Measurements from ENCODE around the gene MYO1G.
A peak's percentile ranks its signal among the peaks of the same experiment; 100 is the strongest.

MYO1G gene

DNA sequence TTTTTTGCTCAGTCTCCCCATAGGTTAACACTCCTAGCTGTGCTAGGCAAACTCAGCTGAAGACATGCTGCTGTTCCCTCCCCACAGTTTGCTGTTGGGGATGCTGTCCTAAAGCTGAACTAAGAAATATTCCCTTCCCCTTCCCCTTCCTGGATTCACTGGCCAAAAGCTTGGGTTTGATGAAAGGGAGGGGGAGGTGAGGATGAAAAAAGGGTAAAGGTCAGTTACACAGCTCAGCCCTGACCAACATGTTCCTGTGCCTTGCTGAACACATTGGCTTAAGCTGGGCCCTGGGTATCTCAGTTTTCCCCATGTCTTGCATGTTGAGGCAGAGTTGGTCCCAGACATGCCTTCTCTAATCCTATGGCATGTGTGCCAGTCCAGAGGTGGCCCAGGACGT, 36.5 kb upstream of the MYO1G start:
- Histone ChIP-seq H3K9ac (ENCODE audit: low read length in 2 of 2) (no peak overlapping the region), H3K27ac (ENCODE audit: low read length) (no peak overlapping the region), H3K4me1 (ENCODE audit: control insufficient read depth, insufficient read depth, low read length) (no peaks in the 10 kb centered on the region), H3K27me3 (ENCODE audit: control insufficient read depth in 1 of 2, insufficient read depth in 2 of 2, low read length in 2 of 2) (no peaks in the 10 kb centered on the region), H3K36me3 (ENCODE audit: control insufficient read depth in 2 of 2, insufficient read depth in 2 of 2, low read length in 2 of 2) (peaks cover 0 to 4% of the 10 kb centered on the region in 2 donors), H3K4me3 (ENCODE audit: low read length in 2 of 2) (no peak overlapping the region), H3K9me3 (ENCODE audit: control insufficient read depth in 2 of 2, low read length in 2 of 2) (no peaks in the 10 kb centered on the region)

DNA sequence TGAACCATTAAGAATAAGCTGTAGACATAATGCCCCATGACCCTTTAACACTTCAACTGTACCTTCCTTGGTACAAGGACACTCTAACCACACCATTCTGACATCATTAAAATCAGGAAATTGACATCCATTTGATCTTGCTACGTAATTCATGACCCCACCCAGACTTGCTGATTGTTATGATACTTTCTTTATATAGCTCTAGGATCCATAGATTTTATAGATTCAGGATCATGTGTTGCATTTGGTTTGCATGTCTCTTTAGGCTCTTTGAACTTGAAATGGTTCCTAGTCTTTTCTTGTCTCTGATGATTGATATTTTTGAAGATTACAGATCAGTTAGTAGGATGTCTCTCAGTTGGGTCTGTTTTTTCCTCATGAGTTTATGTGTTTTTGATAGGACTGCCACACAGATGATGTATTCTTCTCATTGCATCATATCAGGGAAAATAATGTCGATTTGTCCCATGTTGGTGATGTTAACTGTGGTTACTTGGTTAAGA, 34.7 kb upstream of the MYO1G start:
- Histone ChIP-seq H3K27me3 (ENCODE audit: control insufficient read depth in 1 of 2, insufficient read depth in 2 of 2, low read length in 2 of 2) (no peaks in the 10 kb centered on the region), H3K27ac (ENCODE audit: low read length) (no peak overlapping the region), H3K4me1 (ENCODE audit: control insufficient read depth, insufficient read depth, low read length) (no peaks in the 10 kb centered on the region), H3K9me3 (ENCODE audit: control insufficient read depth in 2 of 2, low read length in 2 of 2) (no peaks in the 10 kb centered on the region), H3K4me3 (ENCODE audit: low read length in 2 of 2) (no peak overlapping the region), H3K9ac (ENCODE audit: low read length in 2 of 2) (no peak overlapping the region), H3K36me3 (ENCODE audit: control insufficient read depth in 2 of 2, insufficient read depth in 2 of 2, low read length in 2 of 2) (peaks cover 0 to 4% of the 10 kb centered on the region in 2 donors)

DNA sequence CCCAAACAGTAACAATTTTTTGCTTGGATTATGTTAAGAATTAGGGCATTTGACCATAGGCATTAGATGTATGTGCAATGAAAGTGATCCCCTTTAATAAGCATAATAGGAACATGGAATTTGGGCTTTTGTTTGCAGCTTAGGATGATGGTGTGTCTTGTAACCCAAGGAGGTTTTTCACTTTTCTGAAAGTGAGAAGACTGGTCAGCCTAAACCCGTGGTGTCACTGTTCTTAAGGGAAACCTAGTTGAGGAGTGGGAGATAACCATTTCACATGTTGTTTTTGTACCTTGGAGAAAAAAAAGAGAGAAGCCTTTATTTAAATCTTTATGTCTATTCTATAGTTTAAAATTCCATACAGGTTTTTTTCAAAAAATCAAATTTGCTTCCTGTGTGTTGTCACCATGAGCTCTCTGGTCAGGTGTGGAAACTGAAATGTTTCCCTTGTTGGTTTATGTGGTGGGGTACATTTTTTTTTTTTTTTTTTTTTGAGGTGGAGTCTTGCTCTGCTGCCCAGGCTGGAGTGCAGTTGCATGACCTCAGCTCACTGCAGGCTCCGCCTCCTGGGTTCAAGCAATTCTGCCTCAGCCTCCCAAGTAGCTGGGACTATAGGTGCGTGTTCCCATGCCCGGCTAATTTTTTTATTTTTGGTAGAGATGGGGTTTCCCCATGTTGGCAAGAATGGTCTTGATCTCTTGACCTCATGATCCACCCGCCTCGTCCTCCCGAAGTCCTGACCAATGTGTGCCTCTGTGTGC, 28.9 kb upstream of the MYO1G start:
- Histone ChIP-seq H3K9me3 (ENCODE audit: control insufficient read depth in 2 of 2, low read length in 2 of 2) (no peaks in the 10 kb centered on the region), H3K9ac (ENCODE audit: low read length in 2 of 2) (no peak overlapping the region), H3K36me3 (ENCODE audit: control insufficient read depth in 2 of 2, insufficient read depth in 2 of 2, low read length in 2 of 2) (peaks cover 0 to 3% of the 10 kb centered on the region in 2 donors), H3K4me1 (ENCODE audit: control insufficient read depth, insufficient read depth, low read length) (peaks cover under 1% of the 10 kb centered on the region), H3K4me3 (ENCODE audit: low read length in 2 of 2) (no peak overlapping the region), H3K27ac (ENCODE audit: low read length) (no peak overlapping the region), H3K27me3 (ENCODE audit: control insufficient read depth in 1 of 2, insufficient read depth in 2 of 2, low read length in 2 of 2) (no peaks in the 10 kb centered on the region)

DNA sequence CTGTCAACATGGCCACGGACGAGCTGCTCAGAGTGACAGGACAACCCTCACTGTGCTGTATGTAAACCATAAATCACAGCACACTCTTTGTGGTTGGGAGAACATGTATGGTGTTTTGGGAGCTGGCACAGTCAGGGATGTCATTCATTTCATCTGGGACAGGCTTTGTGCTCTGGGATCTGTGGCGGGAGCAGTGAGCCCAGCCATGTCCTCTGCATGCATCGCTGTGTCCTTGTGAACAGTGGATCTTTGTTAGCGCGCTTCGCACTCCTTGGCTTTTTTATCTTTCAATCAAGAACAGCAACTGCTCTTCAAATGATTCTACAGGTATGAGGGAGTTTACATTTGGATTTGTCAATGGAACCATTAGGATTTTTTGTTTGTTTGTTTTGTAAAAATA, 28.3 kb upstream of the MYO1G start:
- Histone ChIP-seq H3K27me3 (ENCODE audit: control insufficient read depth in 1 of 2, insufficient read depth in 2 of 2, low read length in 2 of 2) (no peaks in the 10 kb centered on the region), H3K4me1 (ENCODE audit: control insufficient read depth, insufficient read depth, low read length) (peaks cover 2% of the 10 kb centered on the region), H3K9me3 (ENCODE audit: control insufficient read depth in 2 of 2, low read length in 2 of 2) (no peaks in the 10 kb centered on the region), H3K36me3 (ENCODE audit: control insufficient read depth in 2 of 2, insufficient read depth in 2 of 2, low read length in 2 of 2) (peaks cover 0 to 3% of the 10 kb centered on the region in 2 donors), H3K9ac (ENCODE audit: low read length in 2 of 2) (no peak overlapping the region), H3K4me3 (ENCODE audit: low read length in 2 of 2) (no peak overlapping the region), H3K27ac (ENCODE audit: low read length) (no peak overlapping the region)

DNA sequence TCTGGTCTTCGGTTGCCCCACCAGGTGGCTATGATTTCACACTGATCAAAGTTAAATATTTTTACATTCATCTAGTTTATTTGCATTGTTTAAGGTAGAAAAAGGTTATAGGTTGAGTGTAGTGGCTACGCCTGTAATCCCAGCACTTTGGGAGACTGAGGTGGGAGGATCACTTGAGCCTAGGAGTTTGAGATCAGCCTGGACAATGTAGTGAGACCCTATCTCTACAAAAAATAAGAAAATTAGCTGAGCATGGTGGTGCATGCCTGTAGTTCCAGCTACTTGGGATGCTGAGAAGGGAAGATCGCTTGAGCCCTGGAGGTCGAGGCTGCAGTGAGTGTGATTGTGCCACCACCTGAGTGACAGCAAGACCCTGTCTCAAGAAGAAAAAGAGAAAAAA, 25.0 kb upstream of the MYO1G start:
- Histone ChIP-seq H3K9me3 (ENCODE audit: control insufficient read depth in 2 of 2, low read length in 2 of 2) (no peaks in the 10 kb centered on the region), H3K4me3 (ENCODE audit: low read length in 2 of 2) (no peak overlapping the region), H3K4me1 (ENCODE audit: control insufficient read depth, insufficient read depth, low read length) (peaks cover 15% of the 10 kb centered on the region), H3K9ac (ENCODE audit: low read length in 2 of 2) (no peak overlapping the region), H3K27me3 (ENCODE audit: control insufficient read depth in 1 of 2, insufficient read depth in 2 of 2, low read length in 2 of 2) (no peaks in the 10 kb centered on the region), H3K36me3 (ENCODE audit: control insufficient read depth in 2 of 2, insufficient read depth in 2 of 2, low read length in 2 of 2) (peaks cover 0 to 3% of the 10 kb centered on the region in 2 donors), H3K27ac (ENCODE audit: low read length) (no peak overlapping the region)

DNA sequence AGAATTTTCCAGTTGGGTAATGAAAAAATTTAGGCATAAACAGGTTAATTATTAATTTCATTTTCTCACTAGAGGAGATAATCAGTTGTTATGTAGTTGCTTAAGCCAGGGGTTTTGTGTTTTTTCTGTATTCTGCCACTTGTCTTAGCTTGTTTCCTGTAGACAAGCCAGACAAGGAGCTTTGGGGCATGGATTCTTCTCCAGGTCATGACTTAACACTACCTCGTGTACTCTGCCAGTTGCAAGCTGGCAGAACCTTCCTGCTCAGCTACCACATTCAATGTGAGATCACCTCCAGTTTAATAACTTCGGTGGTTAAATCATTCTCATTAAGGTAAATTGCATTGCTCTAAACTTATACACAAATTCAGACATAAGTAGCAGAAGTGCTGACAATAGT, 23.0 kb upstream of the MYO1G start:
- no peak overlapping the region for H3K27ac ChIP-seq (ENCODE audit: low read length)
- no peak overlapping the region for H3K4me3 ChIP-seq (ENCODE audit: low read length in 2 of 2)
- peaks cover 15% of the 10 kb centered on the region for H3K4me1 ChIP-seq (ENCODE audit: control insufficient read depth, insufficient read depth, low read length)
- no peaks in the 10 kb centered on the region for H3K27me3 ChIP-seq (ENCODE audit: control insufficient read depth in 1 of 2, insufficient read depth in 2 of 2, low read length in 2 of 2)
- H3K9ac ChIP-seq (ENCODE audit: low read length in 2 of 2) = no peak overlapping the region
- H3K36me3 ChIP-seq (ENCODE audit: control insufficient read depth in 2 of 2, insufficient read depth in 2 of 2, low read length in 2 of 2) = peaks cover 0 to 3% of the 10 kb centered on the region in 2 donors
- no peaks in the 10 kb centered on the region for H3K9me3 ChIP-seq (ENCODE audit: control insufficient read depth in 2 of 2, low read length in 2 of 2)

DNA sequence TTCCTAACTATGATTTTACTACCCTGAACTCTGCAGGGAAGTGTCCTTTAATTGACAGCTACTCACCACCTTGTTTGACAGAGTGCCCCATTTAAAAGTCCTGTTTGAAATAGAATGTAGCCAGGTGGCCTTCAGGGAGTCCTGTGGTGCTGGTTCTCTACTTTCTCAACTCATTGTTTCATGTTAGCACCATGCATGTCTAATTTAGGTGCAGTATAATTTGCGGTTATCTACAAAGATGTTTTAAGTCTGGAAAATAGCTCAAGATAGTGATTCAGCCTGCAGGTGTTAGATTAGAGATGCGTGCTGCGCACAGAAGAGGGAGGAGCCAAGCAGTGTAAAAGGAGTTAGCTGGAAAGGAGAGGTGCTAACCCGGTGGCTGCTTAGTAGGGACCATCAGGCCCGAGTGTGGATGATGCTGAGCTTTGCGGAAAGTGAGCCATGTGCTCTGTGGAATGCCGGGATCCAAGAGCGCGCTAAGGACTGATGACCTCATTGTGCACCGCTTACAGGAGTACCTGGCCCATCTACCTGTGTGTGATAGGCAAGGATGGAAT, 22.4 kb upstream of the MYO1G start:
- Histone ChIP-seq H3K9me3 (ENCODE audit: control insufficient read depth in 2 of 2, low read length in 2 of 2) (no peaks in the 10 kb centered on the region), H3K36me3 (ENCODE audit: control insufficient read depth in 2 of 2, insufficient read depth in 2 of 2, low read length in 2 of 2) (no peaks in the 10 kb centered on the region), H3K27ac (ENCODE audit: low read length) (no peak overlapping the region), H3K27me3 (ENCODE audit: control insufficient read depth in 1 of 2, insufficient read depth in 2 of 2, low read length in 2 of 2) (no peaks in the 10 kb centered on the region), H3K4me1 (ENCODE audit: control insufficient read depth, insufficient read depth, low read length) (peaks cover 15% of the 10 kb centered on the region), H3K9ac (ENCODE audit: low read length in 2 of 2) (peak overlapping the region; percentile 22 to 84), H3K4me3 (ENCODE audit: low read length in 2 of 2) (peak overlapping the region; percentile 78 to 95)

DNA sequence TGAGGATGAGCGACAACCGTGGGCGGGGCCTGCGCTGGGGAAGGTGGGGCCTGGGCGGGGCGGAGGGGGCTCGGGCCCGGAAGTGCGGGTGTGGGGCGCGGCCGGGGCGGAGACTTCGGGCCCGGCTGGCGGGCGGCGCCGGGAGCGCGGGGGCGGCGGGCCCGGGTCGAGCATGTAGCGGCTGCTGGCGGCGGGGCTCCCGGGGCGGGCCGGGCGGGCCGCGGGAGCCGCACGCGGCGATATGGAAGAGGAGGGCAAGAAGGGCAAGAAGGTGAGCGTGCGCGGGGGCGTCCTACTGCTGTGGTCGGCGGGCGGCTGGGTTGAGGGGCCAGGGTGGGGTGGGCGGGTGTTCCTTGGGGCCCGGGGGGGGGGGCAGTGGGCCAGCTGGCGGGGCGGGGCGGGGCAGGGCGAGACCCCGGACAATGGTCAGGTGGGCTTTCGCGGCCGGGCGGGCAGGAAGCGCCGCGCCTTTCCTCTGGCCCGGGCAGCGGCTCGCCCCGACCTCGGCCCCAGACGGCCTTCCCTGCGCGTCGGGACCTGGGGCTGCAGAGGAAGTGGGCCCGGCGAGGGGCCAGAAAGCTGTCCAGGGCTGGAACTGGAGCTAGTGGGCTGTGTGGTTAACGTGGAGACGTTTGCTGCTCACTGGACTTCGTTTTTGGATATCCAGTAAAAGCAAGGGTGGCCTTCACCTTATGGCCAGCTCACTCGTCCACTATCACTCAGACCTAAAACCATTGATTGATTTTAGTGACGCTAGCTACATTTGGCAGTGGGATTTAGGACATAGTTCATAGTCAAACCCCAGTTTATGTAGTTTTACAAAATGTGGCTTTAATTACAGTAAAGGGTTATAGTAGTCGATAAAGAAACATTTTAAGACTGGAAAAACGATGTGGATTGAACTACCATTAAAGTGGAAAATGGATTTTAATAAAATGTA, 21.5 kb upstream of the MYO1G start, which contains the start of gene CCM2:
Gene CCM2, plus strand, starts transcription at position 109 of the 940 bp plus-strand sequence. Its CDS starts 133 bp downstream, at position 242.
- H3K9ac ChIP-seq (ENCODE audit: low read length in 2 of 2) = peak within 1 kb of the TSS; percentile 84
- H3K27me3 ChIP-seq (ENCODE audit: control insufficient read depth in 1 of 2, insufficient read depth in 2 of 2, low read length in 2 of 2) = no peaks in the 10 kb centered on the region
- no peaks in the 10 kb centered on the region for H3K36me3 ChIP-seq (ENCODE audit: control insufficient read depth in 2 of 2, insufficient read depth in 2 of 2, low read length in 2 of 2)
- H3K4me3 ChIP-seq (ENCODE audit: low read length in 2 of 2) = peak within 1 kb of the TSS; percentile 92 to 98
- H3K27ac ChIP-seq (ENCODE audit: low read length) = peak within 1 kb of the TSS; percentile 68
- no peaks in the 10 kb centered on the region for H3K9me3 ChIP-seq (ENCODE audit: control insufficient read depth in 2 of 2, low read length in 2 of 2)
- H3K4me1 ChIP-seq (ENCODE audit: control insufficient read depth, insufficient read depth, low read length) = peaks cover 15% of the 10 kb centered on the region

DNA sequence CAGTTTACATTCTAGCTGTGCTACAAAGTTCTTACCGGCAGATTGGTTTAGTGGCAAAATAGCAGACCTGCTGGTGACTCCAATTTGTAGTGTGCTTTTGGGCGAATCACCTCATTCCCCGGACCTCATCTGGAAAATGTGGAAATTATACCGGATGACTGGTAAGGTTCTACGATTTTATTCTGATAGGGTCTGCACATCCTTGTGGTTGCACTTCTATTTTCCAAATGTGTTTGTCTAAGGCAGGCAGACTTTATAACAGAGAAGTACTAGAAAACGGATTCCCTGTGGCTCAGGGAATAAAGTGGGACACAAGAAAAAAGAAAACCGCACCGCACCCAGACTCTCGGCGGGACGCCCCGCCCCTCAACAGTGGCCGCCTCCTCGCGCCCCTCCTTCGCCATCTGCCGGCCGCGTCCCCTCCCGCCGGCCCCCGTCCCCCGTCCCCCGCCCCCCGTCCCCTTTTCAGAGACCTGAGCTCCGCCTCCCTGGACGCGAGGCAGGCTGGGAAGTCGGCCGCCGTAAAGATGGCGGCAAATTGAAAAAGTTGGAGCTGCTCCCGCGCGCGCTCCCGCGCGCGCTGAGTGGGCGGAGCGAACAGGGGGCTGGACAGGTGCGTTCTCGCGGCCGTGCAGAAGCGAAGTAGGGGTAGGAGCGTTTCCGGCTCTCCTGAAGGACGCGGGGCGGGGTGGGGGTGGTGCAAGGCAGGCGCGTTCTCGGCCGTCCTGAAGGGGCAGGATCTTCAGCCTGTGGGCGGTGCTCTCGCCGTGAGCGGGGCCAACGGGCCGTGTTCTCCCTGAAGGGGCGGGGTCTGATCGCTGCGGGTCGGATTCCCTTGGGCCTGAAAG, 20.7 kb upstream of the MYO1G start:
- Histone ChIP-seq H3K9me3 (ENCODE audit: control insufficient read depth in 2 of 2, low read length in 2 of 2) (no peaks in the 10 kb centered on the region), H3K4me1 (ENCODE audit: control insufficient read depth, insufficient read depth, low read length) (peaks cover 15% of the 10 kb centered on the region), H3K4me3 (ENCODE audit: low read length in 2 of 2) (peak overlapping the region; percentile 92 to 98)

More for the DNA sequence above, 20.7 kb upstream of the MYO1G start:
- Histone ChIP-seq H3K27ac (ENCODE audit: low read length) (peak overlapping the region; percentile 68), H3K9ac (ENCODE audit: low read length in 2 of 2) (peak overlapping the region; percentile 82 to 83), H3K36me3 (ENCODE audit: control insufficient read depth in 2 of 2, insufficient read depth in 2 of 2, low read length in 2 of 2) (no peaks in the 10 kb centered on the region), H3K27me3 (ENCODE audit: control insufficient read depth in 1 of 2, insufficient read depth in 2 of 2, low read length in 2 of 2) (no peaks in the 10 kb centered on the region)
